HG03575 (cell line): ENCODE results near the gene SESN2.

Source experiments
- ATAC-seq: cut with Tn5 transposase; IDR thresholded peaks from one replicate; pipeline ENCODE4 v1.9.1; 2021; ENCODE audit not compliant: unreplicated experiment, insufficient number of reproducible peaks, low FRiP score; ENCODE audit errors: extremely low read depth

The SESN2 gene

DNA sequence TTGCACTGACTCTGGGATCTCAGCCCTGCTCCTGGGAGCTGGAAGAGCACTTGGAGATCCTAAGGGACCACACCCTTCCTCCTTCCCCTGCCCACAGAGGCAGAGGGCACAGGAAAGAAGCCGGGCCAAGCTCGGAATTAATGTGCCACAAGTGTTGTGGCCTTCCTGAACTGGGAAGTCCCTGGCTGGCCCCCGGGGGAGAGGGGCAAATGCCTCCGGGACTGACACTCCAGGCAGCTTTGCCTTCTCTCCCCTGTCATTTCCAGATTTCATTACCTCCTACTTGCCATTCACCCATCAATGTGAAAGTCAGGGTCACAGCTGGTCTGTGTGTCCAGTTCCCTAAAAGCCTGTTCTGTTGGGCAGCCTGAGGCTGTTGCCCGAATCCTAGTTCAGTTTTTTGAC is 21.7 kb downstream of the SESN2 start:
- no peak for ATAC-seq

DNA sequence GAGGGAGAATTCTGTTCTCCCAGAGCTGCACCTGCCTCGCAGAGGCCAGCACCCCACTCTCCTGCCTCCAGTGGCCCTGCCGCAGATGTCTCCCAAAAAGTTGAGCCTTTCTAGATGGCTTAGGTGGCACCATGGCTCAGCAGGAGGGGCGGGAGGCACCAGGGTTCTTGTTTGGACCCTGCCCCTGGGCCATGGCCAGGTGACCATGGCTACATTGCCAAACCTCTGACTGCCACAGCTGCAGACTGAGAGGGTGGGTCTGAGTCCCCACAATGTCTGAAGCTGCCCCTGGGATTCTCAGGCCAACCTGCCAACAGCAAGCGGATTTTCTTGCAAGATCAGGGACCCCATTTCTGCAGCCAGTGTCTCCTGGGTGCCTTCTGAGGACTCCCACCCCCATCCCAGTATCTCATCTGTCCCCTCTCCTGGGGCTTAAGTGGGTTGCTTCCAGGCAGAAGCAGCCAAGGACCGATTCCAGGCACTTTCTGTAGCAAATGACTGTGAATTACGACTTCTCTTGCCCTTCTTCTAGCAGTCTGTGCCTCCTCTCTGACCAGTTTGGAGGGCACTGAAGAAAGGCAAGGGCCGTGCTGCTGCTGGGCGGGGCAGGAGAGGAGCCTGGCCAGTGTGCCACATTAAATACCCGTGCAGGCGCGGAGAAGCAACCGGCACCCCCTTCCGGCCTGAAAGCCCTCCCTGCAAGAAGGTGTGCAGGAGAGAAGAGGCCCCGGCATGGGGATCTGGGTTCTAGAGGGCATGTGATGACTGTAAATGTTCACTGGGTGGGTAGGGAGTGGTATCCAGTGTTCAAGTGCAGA is 22.5 kb downstream of the SESN2 start:
- no peak for ATAC-seq

DNA sequence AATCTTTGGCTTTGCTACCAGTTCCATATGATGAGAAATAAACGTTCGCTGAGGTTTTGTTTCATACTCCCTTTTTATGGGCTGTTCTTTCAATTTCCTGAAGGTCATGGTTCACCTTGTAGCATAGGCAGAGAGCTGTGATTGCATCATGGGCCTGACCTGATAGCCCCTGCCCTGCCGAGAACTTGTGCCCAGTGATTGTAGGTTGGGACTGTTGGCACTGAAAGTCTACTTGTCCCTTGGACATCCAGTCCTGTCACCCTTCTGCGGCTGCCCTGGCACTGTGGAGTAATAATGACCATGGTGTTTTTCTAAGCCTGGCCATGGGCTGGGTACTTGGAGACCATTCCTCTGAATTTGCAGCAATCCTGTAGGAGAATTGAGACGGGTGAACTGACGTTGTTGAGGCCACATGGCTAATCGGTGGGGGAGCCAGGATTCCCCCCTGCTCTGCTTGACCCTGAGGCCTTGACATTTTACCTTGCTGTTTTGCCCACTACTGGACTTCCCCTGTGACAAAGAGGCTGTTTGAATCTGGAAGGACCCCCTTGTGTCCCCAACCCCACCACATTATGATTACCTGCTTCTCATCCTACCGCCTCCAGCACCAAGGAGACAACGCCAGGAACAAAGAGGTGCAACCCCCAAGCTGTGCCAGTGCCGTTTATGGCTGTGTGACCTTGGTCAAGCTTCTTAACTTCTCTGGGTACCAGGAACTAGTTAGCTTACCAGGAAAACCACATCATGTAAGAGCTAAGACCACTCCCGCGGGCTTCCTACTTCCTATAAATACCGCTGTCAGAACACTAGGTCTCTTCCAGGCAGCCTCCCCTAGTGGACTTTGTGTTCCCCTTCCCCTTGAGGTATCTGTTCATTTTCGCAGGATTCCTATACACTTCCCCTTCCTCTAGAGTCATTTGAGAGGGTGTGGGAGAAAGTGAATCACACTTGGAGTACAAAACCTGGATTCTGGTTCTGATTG is 23.4 kb downstream of the SESN2 start:
- no peak for ATAC-seq

DNA sequence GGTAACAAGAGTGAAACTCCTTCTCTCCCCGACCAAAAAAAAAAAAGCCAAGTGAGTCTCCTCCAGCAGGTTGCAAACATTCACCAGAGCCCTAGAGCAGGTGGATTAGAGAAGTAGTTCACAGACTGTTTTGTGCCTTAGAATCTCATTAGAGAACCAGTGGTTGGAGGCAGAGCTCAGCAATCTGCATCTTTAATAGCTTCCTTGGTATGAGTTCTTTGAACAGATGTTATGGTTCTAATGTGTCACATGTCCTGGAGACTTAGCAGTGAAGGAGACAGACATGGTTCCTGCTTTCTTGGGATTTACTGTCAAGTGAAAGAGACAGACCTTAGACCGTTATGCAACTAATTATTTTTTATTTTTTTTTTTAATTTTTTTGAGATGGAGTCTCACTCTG is 26.8 kb downstream of the SESN2 start:
- ATAC-seq, result no peak

DNA sequence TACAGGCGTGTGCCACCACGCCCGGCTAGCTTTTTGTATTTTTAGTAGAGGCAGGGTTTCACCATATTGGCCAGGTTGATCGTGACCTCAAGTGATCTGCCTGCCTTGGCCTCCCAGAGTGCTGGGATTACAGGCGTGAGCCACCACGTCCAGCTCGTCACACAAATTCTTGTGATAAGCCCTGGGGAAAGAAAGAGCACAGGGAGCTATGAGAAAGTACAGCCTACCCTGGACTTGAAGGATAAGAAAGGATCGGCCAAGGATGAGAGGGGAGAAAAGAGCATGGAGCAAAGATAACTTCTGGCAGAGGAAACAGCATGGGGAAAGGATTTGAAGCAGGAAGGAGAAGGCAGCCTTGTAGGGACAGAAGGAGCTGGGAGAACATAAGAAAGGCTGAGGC is 29.2 kb downstream of the SESN2 start:
- no peak for ATAC-seq

DNA sequence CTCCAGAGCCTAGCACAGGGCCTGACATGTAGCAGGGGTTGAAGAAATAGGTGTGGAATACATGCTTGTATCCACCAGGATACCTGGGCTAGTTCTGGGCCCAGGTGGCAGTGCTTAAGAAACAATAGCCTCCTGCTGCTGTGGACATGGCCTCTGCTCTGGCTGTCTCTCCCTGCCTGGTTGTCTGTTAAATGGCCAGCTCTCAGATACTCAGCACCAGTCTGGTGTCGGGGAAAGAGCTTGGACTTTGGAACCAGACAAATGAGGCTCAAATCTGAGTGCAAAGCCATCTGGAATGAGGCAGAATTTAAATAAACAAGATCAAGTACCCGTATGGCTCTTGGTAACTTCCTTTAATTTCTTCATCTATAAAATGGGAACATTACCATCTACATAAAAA is 31.5 kb downstream of the SESN2 start:
- ATAC-seq, result no peak

DNA sequence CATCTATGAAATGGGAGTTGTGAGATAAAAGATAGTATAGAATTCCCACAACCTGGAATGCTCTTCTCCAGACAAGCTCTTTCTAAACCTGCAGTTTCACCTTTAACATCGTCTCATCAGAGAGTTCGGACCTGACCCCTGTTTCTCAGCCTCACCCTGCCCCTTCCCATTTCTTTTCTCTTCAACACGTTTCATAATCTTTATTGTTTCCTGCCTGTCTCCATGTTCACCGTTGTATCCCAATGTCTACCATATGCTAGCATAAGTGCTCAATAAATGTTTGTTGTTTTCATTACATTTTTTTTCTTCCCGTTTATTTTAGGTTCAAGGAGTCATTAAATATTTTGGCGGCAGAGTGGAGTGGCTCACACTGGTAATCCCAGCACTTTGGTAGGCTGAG is 32.4 kb downstream of the SESN2 start:
- no peak for ATAC-seq

DNA sequence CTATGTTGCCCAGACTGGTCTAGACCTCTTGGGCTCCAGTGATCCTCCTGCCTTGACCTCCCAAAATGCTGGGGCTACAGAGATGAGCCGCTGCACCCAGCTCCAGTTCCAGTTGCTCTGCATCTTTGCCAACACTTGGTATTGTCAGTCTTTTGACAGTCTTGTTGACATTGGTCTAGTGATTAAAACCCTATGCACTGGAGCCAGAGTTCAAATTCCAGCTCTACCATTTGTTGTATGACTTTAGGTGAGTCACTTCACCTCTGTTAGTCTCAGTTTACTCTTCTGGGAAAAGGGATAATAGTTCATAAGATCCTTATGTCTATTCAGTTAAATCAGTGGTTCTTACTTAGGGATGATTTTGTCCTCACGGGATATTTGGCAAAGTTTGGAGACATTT is 36.6 kb downstream of the SESN2 start:
- no peak for ATAC-seq

DNA sequence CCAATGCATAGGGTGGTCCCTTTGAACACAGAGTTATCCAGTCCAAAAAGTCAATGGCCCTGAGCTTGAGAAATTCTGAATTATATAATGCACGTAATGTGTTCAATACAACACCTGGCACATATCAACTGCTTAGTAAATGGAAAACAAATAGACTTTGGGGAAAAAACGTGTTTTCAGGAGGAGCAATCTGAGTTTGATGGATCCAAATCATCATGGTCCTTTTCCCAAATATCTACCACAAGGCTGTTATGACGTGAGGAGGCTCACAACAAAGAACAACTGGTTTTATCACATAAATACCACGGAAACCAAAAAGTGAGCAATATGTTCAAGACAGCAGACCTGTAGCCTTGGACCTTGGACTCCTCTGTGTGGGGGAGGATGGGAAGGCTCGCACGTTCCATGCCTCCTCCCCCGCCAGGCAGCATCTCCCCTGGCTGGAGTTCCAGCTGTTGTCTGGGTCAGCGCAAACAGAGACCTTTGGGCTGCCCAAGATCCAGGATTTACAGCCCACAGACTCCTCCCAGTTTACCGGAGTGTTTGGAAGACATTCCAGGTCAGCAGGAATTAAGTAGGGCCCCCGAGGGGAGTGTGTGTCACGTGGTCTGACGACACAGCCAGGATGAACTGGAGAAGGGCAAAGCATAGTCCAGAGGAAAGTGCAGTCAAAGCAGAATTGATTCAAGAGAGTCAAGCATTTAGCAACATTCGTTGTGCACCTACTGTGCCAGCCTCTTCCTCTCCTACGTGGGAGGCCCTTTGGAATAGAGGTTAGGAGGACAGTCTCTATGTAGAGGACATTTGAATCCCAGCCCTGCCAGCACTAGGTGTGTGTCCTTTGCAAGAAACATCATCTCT is 37.3 kb downstream of the SESN2 start:
- no peak for ATAC-seq

DNA sequence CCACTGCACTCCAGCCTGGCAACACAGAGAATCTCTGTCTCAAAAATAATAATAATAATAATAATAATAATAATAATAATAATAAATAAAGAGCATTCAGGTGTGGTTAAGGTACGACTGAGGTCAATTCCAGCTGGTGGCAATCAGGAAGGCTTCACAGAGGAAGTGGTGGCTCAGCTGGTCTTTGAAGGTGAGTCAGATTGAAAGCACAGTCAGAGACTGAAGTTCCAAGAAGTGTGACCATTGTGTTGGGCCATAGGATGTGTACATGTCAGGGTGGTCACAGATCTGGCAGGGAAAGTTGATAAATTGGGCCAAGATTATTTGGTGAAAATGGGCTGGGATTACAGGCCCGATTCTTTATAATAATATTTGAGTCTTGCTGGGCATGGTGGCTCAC is 38.5 kb downstream of the SESN2 start:
- ATAC-seq, result no peak

DNA sequence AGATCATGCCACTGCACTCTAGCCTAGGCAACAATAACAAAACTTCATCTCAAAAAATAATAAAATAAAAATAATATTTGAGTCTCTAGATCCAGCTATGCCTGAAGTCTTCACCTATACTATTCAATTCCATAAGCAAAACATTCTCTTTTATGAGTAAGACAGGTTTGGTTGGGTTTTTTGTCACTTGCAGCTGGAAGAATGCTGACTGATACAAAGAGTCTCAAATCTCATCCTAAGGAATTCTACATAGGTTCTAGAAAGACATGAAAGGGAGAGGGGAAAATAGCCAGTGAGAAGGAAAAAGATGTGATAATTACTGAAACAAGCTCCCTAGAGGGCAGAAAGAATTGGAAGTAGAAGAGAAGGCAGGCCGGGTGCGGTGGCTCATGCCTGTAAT is 39.1 kb downstream of the SESN2 start:
- ATAC-seq, result no peak

DNA sequence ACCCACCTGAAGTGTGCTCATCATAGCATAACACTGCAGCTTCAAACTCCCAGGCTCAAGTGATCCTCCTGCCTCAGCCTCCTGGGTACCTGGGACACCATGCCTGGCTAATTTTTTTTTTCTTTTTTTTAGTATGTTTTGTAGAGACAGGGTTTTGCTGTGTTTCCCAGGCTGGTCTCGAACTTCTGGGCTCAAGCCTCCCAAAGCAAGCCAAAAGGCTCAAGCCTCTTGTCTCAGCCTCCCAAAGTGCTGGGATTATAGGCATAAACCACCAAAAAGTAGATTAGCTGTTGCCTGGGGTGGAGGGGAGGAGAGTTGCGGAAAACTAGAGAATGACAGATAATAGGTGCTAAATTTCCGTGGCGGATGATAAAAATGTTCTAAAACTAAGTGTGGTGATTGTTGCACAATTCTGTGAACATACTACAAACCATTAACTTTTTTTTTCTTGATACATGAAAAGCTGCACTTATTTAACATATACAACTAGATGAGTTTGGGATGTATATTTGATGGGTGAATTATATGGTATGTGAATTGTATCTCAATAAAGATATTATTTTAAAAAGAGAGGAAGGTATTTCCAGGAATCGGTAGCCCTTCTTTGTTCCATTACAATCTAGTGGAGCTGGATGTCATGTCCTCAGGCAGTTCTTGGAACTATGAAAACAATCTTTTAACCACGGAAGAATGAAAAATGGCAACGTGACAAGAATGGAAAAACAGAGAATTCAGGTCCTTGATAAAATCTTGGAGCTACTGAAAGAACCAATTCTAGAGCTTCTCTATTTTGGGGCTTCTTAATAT is 42.3 kb downstream of the SESN2 start:
- ATAC-seq, result no peak

DNA sequence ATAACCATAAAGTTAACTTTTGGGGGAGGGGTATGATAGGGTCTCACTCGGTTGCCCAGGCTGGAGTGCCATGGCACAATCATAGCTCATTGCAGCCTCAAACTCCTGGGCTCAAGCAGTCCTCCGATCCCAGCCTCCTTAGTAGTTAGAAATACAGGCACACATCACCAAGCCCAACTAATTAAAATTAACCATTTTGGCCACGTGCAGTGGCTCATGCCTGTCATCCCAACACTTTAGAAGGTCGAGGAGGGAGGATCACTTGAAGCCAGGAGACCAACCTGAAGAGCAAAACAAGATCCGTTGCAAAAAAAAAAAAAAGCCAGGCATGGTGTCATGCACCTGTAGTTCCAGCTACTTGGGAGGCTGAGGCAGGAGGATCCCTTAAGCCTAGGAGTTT is 42.9 kb downstream of the SESN2 start:
- no peak for ATAC-seq

DNA sequence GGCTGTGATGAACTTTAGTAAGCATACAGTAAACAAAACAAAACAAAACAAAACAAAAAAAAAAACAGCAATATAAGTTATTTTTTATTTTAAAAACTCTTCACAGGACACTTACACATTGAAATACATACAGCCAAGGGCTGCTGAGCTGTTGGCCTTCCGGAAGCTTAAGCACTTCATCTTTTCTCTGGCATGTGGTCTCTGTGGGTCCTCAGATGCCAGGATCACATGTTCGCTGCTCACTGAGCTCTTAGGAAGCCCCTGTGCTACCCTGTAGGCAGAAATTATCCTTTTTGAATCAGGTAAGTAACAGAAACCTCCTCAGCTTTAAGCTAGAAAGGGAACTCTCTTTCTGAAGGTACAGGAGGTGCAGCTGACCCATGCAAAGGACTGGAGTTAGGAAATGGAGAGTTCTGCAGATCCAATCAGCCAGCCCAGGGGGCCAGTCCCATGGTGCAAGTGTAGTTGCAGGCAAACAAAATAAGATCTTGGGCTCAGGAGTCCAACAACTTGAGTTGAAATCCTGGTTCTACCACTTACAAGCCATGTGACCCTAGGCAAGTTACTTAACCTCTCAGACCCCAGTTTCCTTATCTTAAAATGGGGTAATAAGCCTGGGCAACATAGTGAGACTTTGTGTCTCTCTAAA is 47.1 kb downstream of the SESN2 start:
- ATAC-seq, result no peak

DNA sequence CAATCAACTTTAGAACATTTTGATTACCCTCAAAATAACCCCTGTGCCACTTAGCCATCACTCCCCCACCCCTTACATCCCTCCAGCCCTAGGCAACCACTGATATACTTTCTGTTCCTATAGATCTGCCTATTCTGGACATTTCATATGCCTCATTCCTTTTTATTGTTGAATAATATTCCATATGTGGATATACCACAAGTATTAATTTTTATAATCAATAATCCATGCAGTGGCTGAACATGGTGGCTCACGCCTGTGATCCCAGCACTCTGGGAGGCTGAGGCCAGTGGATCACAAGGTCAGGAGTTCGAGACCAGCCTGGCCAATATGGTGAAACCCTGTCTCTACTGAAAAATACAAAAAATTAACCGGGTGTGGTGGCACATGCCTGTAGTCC is 49.4 kb downstream of the SESN2 start:
- no peak for ATAC-seq

DNA sequence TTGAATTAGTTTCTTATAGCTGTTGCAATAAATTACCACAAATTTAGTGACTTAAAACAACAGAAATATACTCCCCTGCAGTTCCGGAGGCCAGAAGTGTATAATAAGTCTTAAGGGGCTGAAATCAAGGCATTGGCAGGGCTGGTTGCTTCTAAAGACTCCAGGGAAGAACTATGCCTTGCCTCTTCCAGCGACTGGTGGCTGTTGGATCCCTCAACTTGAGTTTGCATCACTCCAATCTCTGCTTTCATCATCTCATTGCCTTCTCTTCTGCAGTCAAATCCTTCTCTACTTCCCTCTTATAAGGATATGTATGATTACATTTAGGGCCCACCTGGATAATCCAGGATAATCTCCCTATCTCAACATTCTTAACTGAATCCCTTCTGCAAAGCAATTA is 50.4 kb downstream of the SESN2 start:
- no peak for ATAC-seq

DNA sequence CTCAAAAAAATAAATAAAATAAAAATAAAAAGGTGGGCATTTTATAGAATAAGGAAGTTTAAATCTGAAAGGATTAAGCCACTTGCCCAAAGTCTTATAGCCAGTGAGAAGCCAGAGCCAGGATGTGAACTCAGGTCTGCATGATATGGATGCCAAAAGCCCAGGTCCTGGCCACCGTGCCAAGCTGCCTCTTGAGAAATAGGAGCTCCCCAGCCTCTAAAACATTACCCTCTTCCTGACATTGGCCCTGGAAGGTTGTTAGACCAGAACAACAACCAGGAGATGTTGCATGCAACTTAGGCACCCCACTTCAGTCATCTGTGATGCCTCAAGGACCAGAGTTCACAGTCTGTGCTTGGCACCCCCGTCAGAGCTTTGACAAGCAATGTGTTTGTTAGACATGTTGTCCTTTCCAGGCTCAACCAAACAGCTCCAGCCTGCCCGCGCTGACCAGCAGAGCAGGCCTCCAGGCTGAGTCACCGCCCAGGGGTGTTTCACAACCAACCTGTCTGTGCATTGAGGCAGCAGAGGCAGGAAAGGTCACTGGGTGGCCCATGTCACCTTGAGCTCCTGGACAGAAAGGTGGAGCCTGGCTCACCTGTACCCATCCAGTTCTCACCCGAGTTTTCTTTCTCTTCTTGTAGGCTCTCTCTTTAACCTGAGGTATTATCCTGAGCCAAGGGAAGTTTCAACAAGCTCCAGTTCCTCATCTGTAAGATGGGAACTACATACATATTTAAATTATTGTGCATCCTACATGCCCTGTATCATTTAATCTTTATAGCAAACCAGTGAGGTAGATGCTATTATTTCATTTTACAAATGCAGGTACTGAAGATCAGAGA is 54.6 kb downstream of the SESN2 start:
- no peak for ATAC-seq
